ENCODE data around the gene UNC119B.
"Not testable (repeated sequence)": the region's sequence is repeated elsewhere in the genome, so short reads cannot be mapped to it uniquely, and the experiment has no call there.

DNA sequence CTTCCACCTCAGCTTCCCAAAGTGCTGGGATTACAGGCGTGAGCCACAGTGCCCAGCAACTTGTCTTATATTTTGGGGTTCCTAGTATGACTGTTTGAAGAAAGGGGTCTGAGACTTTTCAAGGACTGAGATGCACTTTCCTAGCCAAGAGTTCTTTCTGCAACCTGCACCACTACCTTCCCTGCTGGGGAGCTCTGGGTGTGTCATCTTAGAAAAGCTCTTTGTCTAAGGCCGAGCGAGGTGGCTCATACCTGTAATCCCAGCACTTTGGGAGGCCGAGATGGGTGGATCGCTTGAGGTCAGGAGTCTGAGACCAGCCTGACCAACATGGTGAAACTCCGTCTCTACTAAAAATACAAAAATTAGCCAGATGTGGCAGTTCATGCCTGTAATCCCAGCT is 40.0 kb upstream of the UNC119B start:
- TF ChIP-seq, protein P1, sequence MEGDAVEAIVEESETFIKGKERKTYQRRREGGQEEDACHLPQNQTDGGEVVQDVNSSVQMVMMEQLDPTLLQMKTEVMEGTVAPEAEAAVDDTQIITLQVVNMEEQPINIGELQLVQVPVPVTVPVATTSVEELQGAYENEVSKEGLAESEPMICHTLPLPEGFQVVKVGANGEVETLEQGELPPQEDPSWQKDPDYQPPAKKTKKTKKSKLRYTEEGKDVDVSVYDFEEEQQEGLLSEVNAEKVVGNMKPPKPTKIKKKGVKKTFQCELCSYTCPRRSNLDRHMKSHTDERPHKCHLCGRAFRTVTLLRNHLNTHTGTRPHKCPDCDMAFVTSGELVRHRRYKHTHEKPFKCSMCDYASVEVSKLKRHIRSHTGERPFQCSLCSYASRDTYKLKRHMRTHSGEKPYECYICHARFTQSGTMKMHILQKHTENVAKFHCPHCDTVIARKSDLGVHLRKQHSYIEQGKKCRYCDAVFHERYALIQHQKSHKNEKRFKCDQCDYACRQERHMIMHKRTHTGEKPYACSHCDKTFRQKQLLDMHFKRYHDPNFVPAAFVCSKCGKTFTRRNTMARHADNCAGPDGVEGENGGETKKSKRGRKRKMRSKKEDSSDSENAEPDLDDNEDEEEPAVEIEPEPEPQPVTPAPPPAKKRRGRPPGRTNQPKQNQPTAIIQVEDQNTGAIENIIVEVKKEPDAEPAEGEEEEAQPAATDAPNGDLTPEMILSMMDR (conservative IDR thresholded peaks at IDR 0.05) = not testable (repeated sequence)
- not testable (repeated sequence) for TF ChIP-seq ZFX (IDR thresholded peaks at IDR 0.05)
